Ectodermal cell (in vitro differentiated cells): ENCODE results near the gene CDH13.

ENCODE experiments used
- H3K27ac ChIP-seq: 2 replicates; pipeline ENCODE4 v1.7.0; 2013; ENCODE audit warnings: mild to moderate bottlenecking, low read depth, low read length; ENCODE audit not compliant: insufficient read depth, poor library complexity, severe bottlenecking
- H3K27me3 ChIP-seq: 2 replicates; pipeline ENCODE4 v1.7.0; 2013; ENCODE audit warnings: mild to moderate bottlenecking, low read length; ENCODE audit not compliant: insufficient read depth, control insufficient read depth, poor library complexity, severe bottlenecking
- H3K36me3 ChIP-seq: one replicate; pipeline ENCODE4 v1.7.0; 2013; ENCODE audit warnings: low read length; ENCODE audit not compliant: control insufficient read depth, insufficient read depth
- H3K4me1 ChIP-seq: one replicate; pipeline ENCODE4 v1.7.0; 2013; ENCODE audit warnings: low read length; ENCODE audit not compliant: control insufficient read depth, insufficient read depth
- H3K4me3 ChIP-seq: 2 replicates; pipeline ENCODE4 v1.7.0; 2013; ENCODE audit warnings: low read depth, low read length, control low read depth; ENCODE audit not compliant: insufficient read depth
- H3K9me3 ChIP-seq: 2 replicates; pipeline ENCODE4 v1.7.0; 2013; ENCODE audit warnings: mild to moderate bottlenecking, low read length, moderate library complexity; ENCODE audit not compliant: control insufficient read depth
- WGBS, 2 experiments: methylation state at CpG; one replicate each; pipeline ENCODE4 v1.1.7; 2013; ENCODE audit warnings: missing lambda C conversion rate in 2 of 2; 5-methylcytosine and 5-hydroxymethylcytosine counted together

CDH13 gene

GRCh38 chr16:82660075-82660645 is 33.4 kb downstream of the CDH13 start:
- Histone ChIP-seq H3K4me1 (no peaks in the 10 kb centered on the region), H3K27ac (no peak overlapping the region), H3K4me3 (no peak overlapping the region), H3K27me3 (no peaks in the 10 kb centered on the region), H3K9me3 (no peaks in the 10 kb centered on the region), H3K36me3 (no peaks in the 10 kb centered on the region)
- 85 to 94% methylated on average over 8 of the region's 8 CpGs for WGBS, 2 experiments

GRCh38 chr16:82660966-82661365 is 34.2 kb downstream of the CDH13 start:
- no peak overlapping the region for H3K4me3 ChIP-seq
- 91% methylated on average over 7 of the region's 7 CpGs for WGBS, 2 experiments
- H3K27ac ChIP-seq, result no peak overlapping the region
- no peaks in the 10 kb centered on the region for H3K9me3 ChIP-seq
- H3K36me3 ChIP-seq, result no peaks in the 10 kb centered on the region
- H3K4me1 ChIP-seq, result no peaks in the 10 kb centered on the region
- H3K27me3 ChIP-seq, result no peaks in the 10 kb centered on the region

GRCh38 chr16:82664181-82664580 is 37.4 kb downstream of the CDH13 start:
- no peaks in the 10 kb centered on the region for H3K36me3 ChIP-seq
- H3K27ac ChIP-seq, result no peak overlapping the region
- H3K4me1 ChIP-seq, result no peaks in the 10 kb centered on the region
- H3K27me3 ChIP-seq, result no peaks in the 10 kb centered on the region
- H3K4me3 ChIP-seq, result no peak overlapping the region
- no peaks in the 10 kb centered on the region for H3K9me3 ChIP-seq
- 78 to 86% methylated on average over 2 of the region's 2 CpGs for WGBS, 2 experiments

GRCh38 chr16:82665025-82665424 is 38.3 kb downstream of the CDH13 start:
- no peaks in the 10 kb centered on the region for H3K27me3 ChIP-seq
- 89 to 98% methylated on average over 3 of the region's 3 CpGs for WGBS, 2 experiments
- H3K4me3 ChIP-seq, result no peak overlapping the region
- no peaks in the 10 kb centered on the region for H3K36me3 ChIP-seq
- H3K27ac ChIP-seq, result no peak overlapping the region
- no peaks in the 10 kb centered on the region for H3K9me3 ChIP-seq
- H3K4me1 ChIP-seq, result no peaks in the 10 kb centered on the region

- Histone ChIP-seq H3K9me3 (no peaks in the 10 kb centered on the region), H3K27me3 (no peaks in the 10 kb centered on the region), H3K27ac (no peak overlapping the region), H3K36me3 (no peaks in the 10 kb centered on the region), H3K4me1 (no peaks in the 10 kb centered on the region), H3K4me3 (no peak overlapping the region)
- WGBS, 2 experiments, result 76 to 85% methylated on average over 11 to 12 of the region's 12 CpGs
Observed at GRCh38 chr16:82667437-82667836, 40.7 kb downstream of the CDH13 start.

- 91 to 97% methylated on average over 3 of the region's 3 CpGs for WGBS, 2 experiments
- Histone ChIP-seq H3K4me3 (no peak overlapping the region), H3K36me3 (no peaks in the 10 kb centered on the region), H3K9me3 (no peaks in the 10 kb centered on the region), H3K27me3 (no peaks in the 10 kb centered on the region), H3K27ac (no peak overlapping the region), H3K4me1 (no peaks in the 10 kb centered on the region)
Observed at GRCh38 chr16:82668094-82668493, 41.3 kb downstream of the CDH13 start.

GRCh38 chr16:82671741-82672140 is 45.0 kb downstream of the CDH13 start:
- H3K36me3 ChIP-seq, result no peaks in the 10 kb centered on the region
- no peaks in the 10 kb centered on the region for H3K27me3 ChIP-seq
- no peak overlapping the region for H3K27ac ChIP-seq
- H3K4me1 ChIP-seq, result peaks cover 6% of the 10 kb centered on the region
- no peaks in the 10 kb centered on the region for H3K9me3 ChIP-seq
- no peak overlapping the region for H3K4me3 ChIP-seq
- WGBS, 2 experiments, result 84 to 94% methylated on average over 3 of the region's 3 CpGs

GRCh38 chr16:82672676-82673075 is 45.9 kb downstream of the CDH13 start:
- H3K27ac ChIP-seq, result no peak overlapping the region
- no peak overlapping the region for H3K4me3 ChIP-seq
- no peaks in the 10 kb centered on the region for H3K27me3 ChIP-seq
- WGBS, 2 experiments, result 94 to 95% methylated on average over 1 of the region's 3 CpGs
- H3K36me3 ChIP-seq, result no peaks in the 10 kb centered on the region
- peaks cover 6% of the 10 kb centered on the region for H3K4me1 ChIP-seq
- H3K9me3 ChIP-seq, result no peaks in the 10 kb centered on the region

GRCh38 chr16:82675300-82675699 is 48.5 kb downstream of the CDH13 start:
- H3K9me3 ChIP-seq, result no peaks in the 10 kb centered on the region
- H3K27ac ChIP-seq, result no peak overlapping the region
- 82 to 87% methylated on average over 3 of the region's 3 CpGs for WGBS, 2 experiments
- no peaks in the 10 kb centered on the region for H3K36me3 ChIP-seq
- no peaks in the 10 kb centered on the region for H3K27me3 ChIP-seq
- H3K4me1 ChIP-seq, result peaks cover 6% of the 10 kb centered on the region
- no peak overlapping the region for H3K4me3 ChIP-seq

- Histone ChIP-seq H3K27me3 (no peaks in the 10 kb centered on the region), H3K4me1 (no peaks in the 10 kb centered on the region), H3K27ac (no peak overlapping the region), H3K36me3 (no peaks in the 10 kb centered on the region), H3K9me3 (no peaks in the 10 kb centered on the region), H3K4me3 (no peak overlapping the region)
- WGBS, 2 experiments, result 89 to 90% methylated on average over 11 of the region's 11 CpGs
Observed at GRCh38 chr16:82681592-82681991, 54.8 kb downstream of the CDH13 start.

- Histone ChIP-seq H3K27me3 (no peaks in the 10 kb centered on the region), H3K36me3 (no peaks in the 10 kb centered on the region), H3K4me1 (no peaks in the 10 kb centered on the region), H3K27ac (no peak overlapping the region), H3K9me3 (no peaks in the 10 kb centered on the region), H3K4me3 (no peak overlapping the region)
- 93 to 94% methylated on average over 4 of the region's 4 CpGs for WGBS, 2 experiments
Observed at GRCh38 chr16:82682767-82683166, 56.0 kb downstream of the CDH13 start.
